HL-60 (cell line): ENCODE data around the gene NCS1.

Experiments used
- DNase-seq, 2 experiments: peaks; one replicate each; pipeline ENCODE4 v3.0.0-alpha.2; 2010 to 2020; ENCODE audit warnings: low read depth in 1 of 2, low spot score in 1 of 2
- H3K27ac ChIP-seq: fragments of 250-450 bp; sonication (Bioruptor Pico); replicated peaks from 2 replicates; pipeline ENCODE4 v1.5.1; 2020; ENCODE audit warnings: mild to moderate bottlenecking, moderate library complexity
- H3K27me3 ChIP-seq: fragments of 250-450 bp; sonication (Bioruptor Pico); 2 replicates; pipeline ENCODE4 v1.5.1; 2021; ENCODE audit warnings: mild to moderate bottlenecking, moderate library complexity; ENCODE audit not compliant: insufficient read depth, poor library complexity, severe bottlenecking
- H3K4me3 ChIP-seq: replicated peaks from 2 replicates; pipeline ENCODE4 v1.5.1; 2011; ENCODE audit warnings: mild to moderate bottlenecking, control low read depth, low read length; ENCODE audit not compliant: insufficient read depth
- GABPA ChIP-seq: IDR thresholded peaks from 2 replicates; pipeline ENCODE4 v1.6.1; 2012; ENCODE audit warnings: low read depth
- POLR2AphosphoS5 ChIP-seq: IDR thresholded peaks from 2 replicates; pipeline ENCODE4 v1.6.1; 2012; ENCODE audit warnings: low read depth
- SPI1 ChIP-seq: IDR thresholded peaks from 2 replicates; pipeline ENCODE4 v1.6.1; 2012; ENCODE audit warnings: low read depth, mild to moderate bottlenecking, borderline replicate concordance
- TF ChIP-seq, protein P1 (sequence below): IDR thresholded peaks from one replicate; pipeline ENCODE4 v1.5.1; 2011; ENCODE audit warnings: low read length, control low read depth, inconsistent platforms; ENCODE audit not compliant: insufficient read depth
- TF ChIP-seq, protein P2 (sequence below): IDR thresholded peaks from 2 replicates; pipeline ENCODE4 v1.6.1; 2012; ENCODE audit warnings: low read depth; ENCODE audit not compliant: insufficient replicate concordance

Gene NCS1

GRCh38 chr9:130283539-130284248 lies 111.5 kb downstream of the NCS1 start:
- Histone ChIP-seq H3K27me3 (no peaks in the 10 kb centered on the region), H3K27ac (no peak overlapping the region), H3K4me3 (no peak overlapping the region)
- DNase-seq, result no peak
- TF ChIP-seq GABPA, result no peak
- TF ChIP-seq, protein P1, sequence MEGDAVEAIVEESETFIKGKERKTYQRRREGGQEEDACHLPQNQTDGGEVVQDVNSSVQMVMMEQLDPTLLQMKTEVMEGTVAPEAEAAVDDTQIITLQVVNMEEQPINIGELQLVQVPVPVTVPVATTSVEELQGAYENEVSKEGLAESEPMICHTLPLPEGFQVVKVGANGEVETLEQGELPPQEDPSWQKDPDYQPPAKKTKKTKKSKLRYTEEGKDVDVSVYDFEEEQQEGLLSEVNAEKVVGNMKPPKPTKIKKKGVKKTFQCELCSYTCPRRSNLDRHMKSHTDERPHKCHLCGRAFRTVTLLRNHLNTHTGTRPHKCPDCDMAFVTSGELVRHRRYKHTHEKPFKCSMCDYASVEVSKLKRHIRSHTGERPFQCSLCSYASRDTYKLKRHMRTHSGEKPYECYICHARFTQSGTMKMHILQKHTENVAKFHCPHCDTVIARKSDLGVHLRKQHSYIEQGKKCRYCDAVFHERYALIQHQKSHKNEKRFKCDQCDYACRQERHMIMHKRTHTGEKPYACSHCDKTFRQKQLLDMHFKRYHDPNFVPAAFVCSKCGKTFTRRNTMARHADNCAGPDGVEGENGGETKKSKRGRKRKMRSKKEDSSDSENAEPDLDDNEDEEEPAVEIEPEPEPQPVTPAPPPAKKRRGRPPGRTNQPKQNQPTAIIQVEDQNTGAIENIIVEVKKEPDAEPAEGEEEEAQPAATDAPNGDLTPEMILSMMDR, result no peak
- TF ChIP-seq SPI1, result no peak
- no peak for TF ChIP-seq POLR2AphosphoS5
- TF ChIP-seq, protein P2, sequence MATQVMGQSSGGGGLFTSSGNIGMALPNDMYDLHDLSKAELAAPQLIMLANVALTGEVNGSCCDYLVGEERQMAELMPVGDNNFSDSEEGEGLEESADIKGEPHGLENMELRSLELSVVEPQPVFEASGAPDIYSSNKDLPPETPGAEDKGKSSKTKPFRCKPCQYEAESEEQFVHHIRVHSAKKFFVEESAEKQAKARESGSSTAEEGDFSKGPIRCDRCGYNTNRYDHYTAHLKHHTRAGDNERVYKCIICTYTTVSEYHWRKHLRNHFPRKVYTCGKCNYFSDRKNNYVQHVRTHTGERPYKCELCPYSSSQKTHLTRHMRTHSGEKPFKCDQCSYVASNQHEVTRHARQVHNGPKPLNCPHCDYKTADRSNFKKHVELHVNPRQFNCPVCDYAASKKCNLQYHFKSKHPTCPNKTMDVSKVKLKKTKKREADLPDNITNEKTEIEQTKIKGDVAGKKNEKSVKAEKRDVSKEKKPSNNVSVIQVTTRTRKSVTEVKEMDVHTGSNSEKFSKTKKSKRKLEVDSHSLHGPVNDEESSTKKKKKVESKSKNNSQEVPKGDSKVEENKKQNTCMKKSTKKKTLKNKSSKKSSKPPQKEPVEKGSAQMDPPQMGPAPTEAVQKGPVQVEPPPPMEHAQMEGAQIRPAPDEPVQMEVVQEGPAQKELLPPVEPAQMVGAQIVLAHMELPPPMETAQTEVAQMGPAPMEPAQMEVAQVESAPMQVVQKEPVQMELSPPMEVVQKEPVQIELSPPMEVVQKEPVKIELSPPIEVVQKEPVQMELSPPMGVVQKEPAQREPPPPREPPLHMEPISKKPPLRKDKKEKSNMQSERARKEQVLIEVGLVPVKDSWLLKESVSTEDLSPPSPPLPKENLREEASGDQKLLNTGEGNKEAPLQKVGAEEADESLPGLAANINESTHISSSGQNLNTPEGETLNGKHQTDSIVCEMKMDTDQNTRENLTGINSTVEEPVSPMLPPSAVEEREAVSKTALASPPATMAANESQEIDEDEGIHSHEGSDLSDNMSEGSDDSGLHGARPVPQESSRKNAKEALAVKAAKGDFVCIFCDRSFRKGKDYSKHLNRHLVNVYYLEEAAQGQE, result no peak

GRCh38 chr9:130284249-130284625 lies 112.0 kb downstream of the NCS1 start:
- no peaks in the 10 kb centered on the region for H3K27me3 ChIP-seq
- H3K4me3 ChIP-seq, result no peak overlapping the region
- DNase-seq, result no peak
- no peak overlapping the region for H3K27ac ChIP-seq
- TF ChIP-seq SPI1 (no peak), POLR2AphosphoS5 (no peak), GABPA (no peak)
- TF ChIP-seq, protein P1, result no peak
- TF ChIP-seq, protein P2, result no peak

GRCh38 chr9:130284690-130285089 lies 112.5 kb downstream of the NCS1 start:
- TF ChIP-seq, protein P2, result no peak
- no peak overlapping the region for H3K27ac ChIP-seq
- H3K4me3 ChIP-seq, result no peak overlapping the region
- H3K27me3 ChIP-seq, result no peaks in the 10 kb centered on the region
- DNase-seq, result no peak
